ENCODE results near the gene SPSB2.

GRCh38 chr12:6853626-6854025, 19.5 kb downstream of the SPSB2 start:
- TF ChIP-seq CTCF (conservative IDR thresholded peaks at IDR 0.05; ENCODE audit: low read depth, low read length) (no peak), EZH2 (IDR thresholded peaks at IDR 0.05; ENCODE audit: borderline replicate concordance, low read depth, low read length, poor library complexity, severe bottlenecking) (no peak)
